HL-60 (cell line): ENCODE measurements around the gene ZBTB5.
"Not testable (repeated sequence)": the region's sequence is repeated elsewhere in the genome, so short reads cannot be mapped to it uniquely, and the experiment has no call there.

ENCODE experiments used
- DNase-seq, 2 experiments: peaks; one replicate each; pipeline ENCODE4 v3.0.0-alpha.2; 2010 to 2020; ENCODE audit warnings: low read depth in 1 of 2, low spot score in 1 of 2
- H3K27ac ChIP-seq: fragments of 250-450 bp; sonication (Bioruptor Pico); replicated peaks from 2 replicates; pipeline ENCODE4 v1.5.1; 2020; ENCODE audit warnings: mild to moderate bottlenecking, moderate library complexity
- H3K27me3 ChIP-seq: fragments of 250-450 bp; sonication (Bioruptor Pico); 2 replicates; pipeline ENCODE4 v1.5.1; 2021; ENCODE audit warnings: mild to moderate bottlenecking, moderate library complexity; ENCODE audit not compliant: insufficient read depth, poor library complexity, severe bottlenecking
- H3K4me3 ChIP-seq: replicated peaks from 2 replicates; pipeline ENCODE4 v1.5.1; 2011; ENCODE audit warnings: mild to moderate bottlenecking, control low read depth, low read length; ENCODE audit not compliant: insufficient read depth
- CTCF ChIP-seq: IDR thresholded peaks from one replicate; pipeline ENCODE4 v1.5.1; 2011; ENCODE audit warnings: low read length, control low read depth, inconsistent platforms; ENCODE audit not compliant: insufficient read depth
- GABPA ChIP-seq: IDR thresholded peaks from 2 replicates; pipeline ENCODE4 v1.6.1; 2012; ENCODE audit warnings: low read depth
- POLR2AphosphoS5 ChIP-seq: IDR thresholded peaks from 2 replicates; pipeline ENCODE4 v1.6.1; 2012; ENCODE audit warnings: low read depth
- REST ChIP-seq: IDR thresholded peaks from 2 replicates; pipeline ENCODE4 v1.6.1; 2012; ENCODE audit warnings: low read depth; ENCODE audit not compliant: insufficient replicate concordance
- SPI1 ChIP-seq: IDR thresholded peaks from 2 replicates; pipeline ENCODE4 v1.6.1; 2012; ENCODE audit warnings: low read depth, mild to moderate bottlenecking, borderline replicate concordance

The ZBTB5 gene

GRCh38 chr9:37429441-37430285 is 35.6 kb downstream of the ZBTB5 start:
- no peak overlapping the region for H3K4me3 ChIP-seq
- no peaks in the 10 kb centered on the region for H3K27me3 ChIP-seq
- no peak for DNase-seq
- H3K27ac ChIP-seq, result no peak overlapping the region
- no peak for TF ChIP-seq SPI1
- no peak for TF ChIP-seq POLR2AphosphoS5

GRCh38 chr9:37428345-37428744 is 36.9 kb downstream of the ZBTB5 start:
- H3K27ac ChIP-seq, result no peak overlapping the region
- no peaks in the 10 kb centered on the region for H3K27me3 ChIP-seq
- no peak for TF ChIP-seq CTCF
- TF ChIP-seq GABPA, result no peak
- no peak for TF ChIP-seq POLR2AphosphoS5
- no peak for TF ChIP-seq REST
- TF ChIP-seq SPI1, result no peak
- no peak for DNase-seq
- no peak overlapping the region for H3K4me3 ChIP-seq

- no peak overlapping the region for H3K27ac ChIP-seq
- no peak overlapping the region for H3K4me3 ChIP-seq
- H3K27me3 ChIP-seq, result no peaks in the 10 kb centered on the region
- peak in 1 of 2 experiments; percentile 34 for DNase-seq
- TF ChIP-seq CTCF (no peak), SPI1 (peak; percentile 85), POLR2AphosphoS5 (no peak)
Observed at GRCh38 chr9:37426846-37427245, 38.4 kb downstream of the ZBTB5 start.

GRCh38 chr9:37426431-37426830 is 38.8 kb downstream of the ZBTB5 start:
- not testable (repeated sequence) for DNase-seq, H3K27ac ChIP-seq, H3K27me3 ChIP-seq, H3K4me3 ChIP-seq

GRCh38 chr9:37425298-37425752 is 39.9 kb downstream of the ZBTB5 start:
- no peak overlapping the region for H3K27ac ChIP-seq
- DNase-seq, result no peak
- no peak for TF ChIP-seq GABPA
- no peak for TF ChIP-seq SPI1
- no peak for TF ChIP-seq CTCF
- H3K4me3 ChIP-seq, result no peak overlapping the region
- no peaks in the 10 kb centered on the region for H3K27me3 ChIP-seq
